HepG2 (cell line): ENCODE measurements around the gene CCNB1IP1. TPM values are rescaled to one million over a fixed set of nuclear protein-coding genes. Genes with fewer than 3 reads are reported as not detected.
A peak's percentile ranks its signal among the peaks of the same experiment; 100 is the strongest.

Experiments
- CC2D1A ChIP-seq: sonication (generic); formaldehyde crosslinking; IDR thresholded peaks from 2 replicates; pipeline ENCODE4 v1.8.1; 2023; ENCODE audit warnings: mild to moderate bottlenecking, missing genetic modification reagents
- GTF2F1 ChIP-seq: fragments of 150-350 bp; IDR thresholded peaks from 2 replicates; pipeline ENCODE4 v1.6.1; 2014; ENCODE audit warnings: low read length
- KMT2B ChIP-seq: IDR thresholded peaks from 2 replicates; pipeline ENCODE4 v1.6.1; 2016; ENCODE audit warnings: missing genetic modification reagents, missing compliant biosample characterization
- MXI1 ChIP-seq: IDR thresholded peaks from 3 replicates; pipeline ENCODE4 v1.6.1; 2012; ENCODE audit warnings: low read depth, low read length, inconsistent platforms, borderline replicate concordance
- PLRG1 ChIP-seq: fragments of 450-650 bp; conservative IDR thresholded peaks from 2 replicates; pipeline ENCODE4 v1.6.1; 2016
- SALL1 ChIP-seq: sonication (generic); formaldehyde crosslinking; IDR thresholded peaks from 2 replicates; pipeline ENCODE4 v1.8.0; 2022; ENCODE audit warnings: mild to moderate bottlenecking, missing genetic modification reagents
- TCF12 ChIP-seq, 2 experiments: fragments of 450-650 bp in 1 of 2; sonication (generic) in 1 of 2; formaldehyde crosslinking in 1 of 2; IDR thresholded peaks; 2 replicates each; pipeline versions ENCODE4 v1.6.1 to v1.8.0; 2017 to 2022; ENCODE audit warnings: antibody characterized with exemption in 1 of 2, mild to moderate bottlenecking in 1 of 2, missing genetic modification reagents in 1 of 2, moderate library complexity in 1 of 2
- WIZ ChIP-seq: sonication (generic); formaldehyde crosslinking; IDR thresholded peaks from 2 replicates; pipeline ENCODE4 v1.5.1; 2020; ENCODE audit warnings: mild to moderate bottlenecking, missing genetic modification reagents
- ZBTB1 ChIP-seq: sonication (generic); formaldehyde crosslinking; IDR thresholded peaks from 2 replicates; pipeline ENCODE4 v1.4.0; 2020; ENCODE audit warnings: missing genetic modification reagents, borderline replicate concordance
- ZNF101 ChIP-seq: sonication (generic); formaldehyde crosslinking; IDR thresholded peaks from 2 replicates; pipeline ENCODE4 v1.4.0; 2020; ENCODE audit warnings: mild to moderate bottlenecking, low read depth, missing genetic modification reagents, borderline replicate concordance
- polyA plus RNA-seq, 8 experiments: library from polyadenylated mRNA; depleted of rRNA in 3 of 8; stranded (reverse) in 7 of 8; unstranded in 1 of 8; fragments of >200 nt; fragmentation: Illumina TruSeq in 4 of 8; extraction: Trizol in 4 of 8; gene quantifications; 2 replicates each; pipeline versions ENCODE4 v1.2.1 to v1.2.3, GENCODE V29; 2011 to 2016; ENCODE audit warnings: low read depth in 4 of 8, missing spikeins in 1 of 8, mixed read lengths in 1 of 8; ENCODE audit not compliant: insufficient read depth in 1 of 8
- total RNA-seq, 5 experiments: library from RNA; depleted of rRNA; stranded (reverse); fragments of >200 nt; fragmentation: Illumina TruSeq; extraction: Trizol; gene quantifications; 2 replicates each; pipeline ENCODE4 v1.2.3, GENCODE V29; 2016; ENCODE audit warnings: low read depth in 1 of 5
- TF ChIP-seq, protein P1 (sequence below): sonication (generic); formaldehyde crosslinking; IDR thresholded peaks from 2 replicates; pipeline ENCODE4 v1.4.0; 2020; ENCODE audit warnings: low read depth, mild to moderate bottlenecking, missing genetic modification reagents
- TF ChIP-seq, protein P2 (sequence below): sonication (generic); formaldehyde crosslinking; IDR thresholded peaks from 2 replicates; pipeline ENCODE4 v1.4.0; 2020; ENCODE audit warnings: missing genetic modification reagents; ENCODE audit errors: not compliant biosample characterization
- TF ChIP-seq, protein P3 (sequence below): sonication (generic); formaldehyde crosslinking; IDR thresholded peaks from 2 replicates; pipeline ENCODE4 v1.5.0; 2020; ENCODE audit warnings: mild to moderate bottlenecking, missing genetic modification reagents
- TF ChIP-seq, protein P4 (sequence below): sonication (generic); formaldehyde crosslinking; IDR thresholded peaks from 2 replicates; pipeline ENCODE4 v1.4.0; 2020; ENCODE audit warnings: mild to moderate bottlenecking, missing genetic modification reagents
- TF ChIP-seq, protein P5 (sequence below): sonication (generic); formaldehyde crosslinking; conservative IDR thresholded peaks from 2 replicates; pipeline ENCODE4 v1.4.0; 2020; ENCODE audit warnings: missing genetic modification reagents

The CCNB1IP1 gene
- total and polyA plus RNA-seq, 2 of the 13 experiments (the other 11 are each of a cell fraction or from before 2014, with no cell fraction given), result 98.3 to 125 TPM

DNA sequence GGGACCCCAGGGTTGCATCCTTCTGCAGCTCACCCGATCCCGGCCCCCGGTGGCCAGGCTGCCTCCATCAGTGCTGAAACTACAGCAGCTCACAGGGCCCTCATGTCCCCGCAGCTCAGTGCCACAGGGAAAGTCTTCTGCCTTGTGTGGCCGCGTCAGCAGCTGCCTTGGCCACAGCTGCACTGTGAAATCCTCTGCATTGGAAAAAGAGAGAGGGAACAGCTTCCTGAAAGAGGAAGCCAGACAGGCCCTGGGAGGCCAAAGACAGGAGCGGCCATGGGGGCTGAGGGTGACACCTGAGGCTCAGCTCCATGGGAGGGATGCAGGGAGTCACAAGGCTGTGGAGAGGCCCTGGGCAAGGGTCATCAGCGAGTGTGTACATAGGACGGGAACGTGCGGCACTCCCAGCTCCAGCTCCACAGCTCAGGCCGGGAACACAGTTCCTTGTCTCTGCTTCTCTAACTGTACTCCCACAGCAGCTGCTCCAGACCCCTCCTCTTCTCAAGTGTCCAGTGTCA lies 43.1 kb upstream of the CCNB1IP1 start (continued):
- TF ChIP-seq, protein P1, sequence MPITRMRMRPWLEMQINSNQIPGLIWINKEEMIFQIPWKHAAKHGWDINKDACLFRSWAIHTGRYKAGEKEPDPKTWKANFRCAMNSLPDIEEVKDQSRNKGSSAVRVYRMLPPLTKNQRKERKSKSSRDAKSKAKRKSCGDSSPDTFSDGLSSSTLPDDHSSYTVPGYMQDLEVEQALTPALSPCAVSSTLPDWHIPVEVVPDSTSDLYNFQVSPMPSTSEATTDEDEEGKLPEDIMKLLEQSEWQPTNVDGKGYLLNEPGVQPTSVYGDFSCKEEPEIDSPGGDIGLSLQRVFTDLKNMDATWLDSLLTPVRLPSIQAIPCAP (CRISPR knock-in tag), result no peak
- TF ChIP-seq, protein P2, sequence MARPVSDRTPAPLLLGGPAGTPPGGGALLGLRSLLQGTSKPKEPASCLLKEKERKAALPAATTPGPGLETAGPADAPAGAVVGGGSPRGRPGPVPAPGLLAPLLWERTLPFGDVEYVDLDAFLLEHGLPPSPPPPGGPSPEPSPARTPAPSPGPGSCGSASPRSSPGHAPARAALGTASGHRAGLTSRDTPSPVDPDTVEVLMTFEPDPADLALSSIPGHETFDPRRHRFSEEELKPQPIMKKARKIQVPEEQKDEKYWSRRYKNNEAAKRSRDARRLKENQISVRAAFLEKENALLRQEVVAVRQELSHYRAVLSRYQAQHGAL (CRISPR knock-in tag), result no peak
- no peak for TF ChIP-seq CC2D1A
- TF ChIP-seq, protein P3, sequence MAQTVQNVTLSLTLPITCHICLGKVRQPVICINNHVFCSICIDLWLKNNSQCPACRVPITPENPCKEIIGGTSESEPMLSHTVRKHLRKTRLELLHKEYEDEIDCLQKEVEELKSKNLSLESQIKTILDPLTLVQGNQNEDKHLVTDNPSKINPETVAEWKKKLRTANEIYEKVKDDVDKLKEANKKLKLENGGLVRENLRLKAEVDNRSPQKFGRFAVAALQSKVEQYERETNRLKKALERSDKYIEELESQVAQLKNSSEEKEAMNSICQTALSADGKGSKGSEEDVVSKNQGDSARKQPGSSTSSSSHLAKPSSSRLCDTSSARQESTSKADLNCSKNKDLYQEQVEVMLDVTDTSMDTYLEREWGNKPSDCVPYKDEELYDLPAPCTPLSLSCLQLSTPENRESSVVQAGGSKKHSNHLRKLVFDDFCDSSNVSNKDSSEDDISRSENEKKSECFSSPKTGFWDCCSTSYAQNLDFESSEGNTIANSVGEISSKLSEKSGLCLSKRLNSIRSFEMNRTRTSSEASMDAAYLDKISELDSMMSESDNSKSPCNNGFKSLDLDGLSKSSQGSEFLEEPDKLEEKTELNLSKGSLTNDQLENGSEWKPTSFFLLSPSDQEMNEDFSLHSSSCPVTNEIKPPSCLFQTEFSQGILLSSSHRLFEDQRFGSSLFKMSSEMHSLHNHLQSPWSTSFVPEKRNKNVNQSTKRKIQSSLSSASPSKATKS (CRISPR knock-in tag), result no peak
- TF ChIP-seq, protein P4, sequence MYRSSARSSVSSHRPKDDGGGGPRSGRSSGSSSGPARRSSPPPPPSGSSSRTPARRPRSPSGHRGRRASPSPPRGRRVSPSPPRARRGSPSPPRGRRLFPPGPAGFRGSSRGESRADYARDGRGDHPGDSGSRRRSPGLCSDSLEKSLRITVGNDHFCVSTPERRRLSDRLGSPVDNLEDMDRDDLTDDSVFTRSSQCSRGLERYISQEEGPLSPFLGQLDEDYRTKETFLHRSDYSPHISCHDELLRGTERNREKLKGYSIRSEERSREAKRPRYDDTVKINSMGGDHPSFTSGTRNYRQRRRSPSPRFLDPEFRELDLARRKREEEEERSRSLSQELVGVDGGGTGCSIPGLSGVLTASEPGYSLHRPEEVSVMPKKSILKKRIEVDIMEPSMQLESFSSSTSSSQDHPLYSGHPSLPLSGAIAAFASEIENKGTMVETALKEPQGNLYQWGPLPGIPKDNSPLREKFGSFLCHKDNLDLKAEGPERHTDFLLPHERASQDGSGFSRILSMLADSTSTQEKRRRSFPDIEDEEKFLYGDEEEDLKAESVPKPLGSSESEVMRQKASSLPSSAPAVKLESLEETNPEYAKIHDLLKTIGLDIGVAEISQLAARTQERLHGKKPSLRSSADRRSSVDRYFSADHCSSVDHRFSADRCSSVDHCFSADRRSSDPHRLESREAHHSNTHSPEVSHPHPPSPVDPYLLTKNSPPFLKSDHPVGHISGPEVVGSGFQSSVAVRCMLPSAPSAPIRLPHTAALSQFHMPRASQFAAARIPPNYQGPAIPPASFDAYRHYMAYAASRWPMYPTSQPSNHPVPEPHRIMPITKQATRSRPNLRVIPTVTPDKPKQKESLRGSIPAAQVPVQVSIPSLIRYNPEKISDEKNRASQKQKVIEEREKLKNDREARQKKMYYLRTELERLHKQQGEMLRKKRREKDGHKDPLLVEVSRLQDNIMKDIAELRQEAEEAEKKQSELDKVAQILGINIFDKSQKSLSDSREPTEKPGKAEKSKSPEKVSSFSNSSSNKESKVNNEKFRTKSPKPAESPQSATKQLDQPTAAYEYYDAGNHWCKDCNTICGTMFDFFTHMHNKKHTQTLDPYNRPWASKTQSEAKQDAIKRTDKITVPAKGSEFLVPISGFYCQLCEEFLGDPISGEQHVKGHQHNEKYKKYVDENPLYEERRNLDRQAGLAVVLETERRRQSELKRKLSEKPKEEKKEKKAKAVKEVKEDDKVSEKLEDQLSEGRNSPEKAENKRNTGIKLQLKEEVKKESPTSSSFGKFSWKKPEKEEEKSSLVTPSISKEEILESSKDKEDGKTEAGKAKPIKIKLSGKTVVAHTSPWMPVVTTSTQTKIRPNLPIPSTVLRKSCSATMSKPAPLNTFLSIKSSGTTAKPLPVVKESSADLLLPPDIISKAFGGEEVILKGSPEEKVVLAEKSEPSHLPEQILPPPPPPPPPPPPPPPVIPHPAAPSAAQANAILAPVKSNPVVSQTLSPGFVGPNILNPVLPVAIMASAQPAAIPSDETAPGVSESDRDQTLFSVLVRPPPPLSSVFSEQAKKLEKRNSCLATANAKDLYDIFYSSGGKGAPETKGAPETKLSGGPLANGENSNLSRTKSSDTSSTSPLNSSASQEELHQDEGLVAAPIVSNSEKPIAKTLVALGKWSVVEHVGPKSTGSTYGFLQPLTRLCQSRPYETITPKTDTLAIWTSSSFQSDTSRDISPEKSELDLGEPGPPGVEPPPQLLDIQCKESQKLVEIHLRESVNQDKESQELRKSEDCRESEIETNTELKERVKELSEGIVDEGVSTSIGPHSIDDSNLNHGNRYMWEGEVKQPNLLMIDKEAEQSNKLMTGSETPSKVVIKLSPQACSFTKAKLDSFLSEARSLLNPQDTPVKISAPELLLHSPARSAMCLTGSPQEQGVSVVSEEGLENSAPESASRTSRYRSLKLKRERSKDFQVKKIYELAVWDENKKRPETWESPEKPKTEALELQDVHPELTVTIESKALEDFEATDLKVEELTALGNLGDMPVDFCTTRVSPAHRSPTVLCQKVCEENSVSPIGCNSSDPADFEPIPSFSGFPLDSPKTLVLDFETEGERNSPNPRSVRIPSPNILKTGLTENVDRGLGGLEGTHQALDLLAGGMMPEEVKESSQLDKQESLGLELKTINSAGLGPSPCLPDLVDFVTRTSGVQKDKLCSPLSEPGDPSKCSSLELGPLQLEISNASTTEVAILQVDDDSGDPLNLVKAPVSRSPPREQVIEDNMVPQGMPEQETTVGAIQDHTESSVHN (CRISPR knock-in tag), result no peak
- TF ChIP-seq SALL1 (CRISPR knock-in tag), result peak; percentile 72
- TF ChIP-seq GTF2F1, result no peak
- TF ChIP-seq MXI1, result peak; percentile 54; the same call in 1 of the 3 replicates
- TF ChIP-seq TCF12 (IDR thresholded peaks at IDR 0.05), result no peak
- TF ChIP-seq TCF12 (CRISPR knock-in tag; IDR thresholded peaks at IDR 0.05), result no peak
- no peak for TF ChIP-seq PLRG1
- TF ChIP-seq, protein P5, sequence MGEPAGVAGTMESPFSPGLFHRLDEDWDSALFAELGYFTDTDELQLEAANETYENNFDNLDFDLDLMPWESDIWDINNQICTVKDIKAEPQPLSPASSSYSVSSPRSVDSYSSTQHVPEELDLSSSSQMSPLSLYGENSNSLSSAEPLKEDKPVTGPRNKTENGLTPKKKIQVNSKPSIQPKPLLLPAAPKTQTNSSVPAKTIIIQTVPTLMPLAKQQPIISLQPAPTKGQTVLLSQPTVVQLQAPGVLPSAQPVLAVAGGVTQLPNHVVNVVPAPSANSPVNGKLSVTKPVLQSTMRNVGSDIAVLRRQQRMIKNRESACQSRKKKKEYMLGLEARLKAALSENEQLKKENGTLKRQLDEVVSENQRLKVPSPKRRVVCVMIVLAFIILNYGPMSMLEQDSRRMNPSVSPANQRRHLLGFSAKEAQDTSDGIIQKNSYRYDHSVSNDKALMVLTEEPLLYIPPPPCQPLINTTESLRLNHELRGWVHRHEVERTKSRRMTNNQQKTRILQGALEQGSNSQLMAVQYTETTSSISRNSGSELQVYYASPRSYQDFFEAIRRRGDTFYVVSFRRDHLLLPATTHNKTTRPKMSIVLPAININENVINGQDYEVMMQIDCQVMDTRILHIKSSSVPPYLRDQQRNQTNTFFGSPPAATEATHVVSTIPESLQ, result 0 out of 2 replicates have a peak, but pooled peaks have one; percentile 56
- TF ChIP-seq WIZ (CRISPR knock-in tag), result no peak
- TF ChIP-seq ZNF101 (CRISPR knock-in tag), result no peak
- TF ChIP-seq KMT2B (CRISPR knock-in tag), result no peak
- TF ChIP-seq ZBTB1 (CRISPR knock-in tag), result no peak
